SIG-M5 treated with dmso at 0.1 percent for 504 hours (cell line): Measurements from ENCODE around the gene OR1J1.

Experiments used
- DNase-seq: peaks from one replicate; lab custom pipeline; 2025; ENCODE audit not compliant: unreplicated experiment; lab: John Stamatoyannopoulos, UW

The OR1J1 gene

DNA sequence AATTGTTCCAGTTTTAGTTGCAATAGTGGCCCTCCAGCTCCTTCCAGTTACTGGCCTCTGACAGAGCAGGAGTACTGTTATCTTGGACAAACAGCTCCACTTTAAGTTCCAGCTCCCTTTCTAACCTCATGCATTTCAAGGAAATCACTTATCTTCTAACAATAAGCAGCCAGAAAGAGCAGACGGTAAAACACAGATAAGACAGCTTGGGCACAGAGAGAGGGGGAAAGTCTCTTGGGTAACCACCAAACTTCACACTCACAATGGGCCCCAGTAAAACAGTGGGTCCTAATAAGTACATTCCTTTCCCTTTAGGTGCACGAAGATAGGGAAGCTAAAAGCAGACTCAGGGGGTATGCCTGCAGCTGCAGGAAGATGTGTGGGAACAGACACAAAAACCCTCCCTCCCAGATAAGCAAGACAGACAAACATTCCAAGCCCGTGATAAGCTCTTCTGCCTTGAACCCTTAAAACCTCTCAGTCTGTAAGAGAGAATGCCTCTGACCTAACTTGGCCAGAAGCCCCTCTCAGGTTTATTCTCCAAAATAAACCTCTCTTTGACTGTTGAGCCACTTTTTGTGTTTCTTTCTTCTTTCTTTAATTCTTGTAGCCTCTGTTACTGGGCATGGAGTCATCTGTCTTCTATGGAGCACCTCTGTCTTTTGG lies 30.8 kb downstream of the OR1J1 start:
- DNase-seq = no peak

DNA sequence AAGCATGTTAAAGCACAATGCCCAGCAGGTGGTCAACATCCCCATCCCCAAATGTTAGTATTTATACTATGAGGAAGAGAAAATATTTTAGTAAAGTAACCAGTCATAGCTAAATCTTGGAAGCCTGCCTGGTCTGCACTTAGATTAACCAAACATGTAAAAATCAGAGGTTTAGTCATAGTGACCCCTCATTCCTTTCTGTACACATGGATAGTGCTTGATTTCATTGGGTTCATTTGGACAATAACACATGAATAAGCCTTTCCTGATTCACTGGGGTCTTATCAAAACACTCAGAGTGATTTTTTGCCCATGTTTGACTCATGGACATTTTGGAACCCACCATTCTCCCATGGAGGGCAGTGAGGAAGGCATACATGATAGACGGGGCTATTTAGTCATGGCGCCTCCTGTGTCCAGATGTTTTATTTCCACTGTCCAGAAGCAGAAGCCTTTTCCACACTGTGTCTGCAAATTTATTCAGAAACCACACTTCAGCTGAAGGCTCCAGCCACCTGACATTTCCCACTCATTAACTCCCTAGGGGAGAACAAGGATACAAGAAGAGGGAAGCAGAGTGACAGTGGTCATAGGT lies 32.5 kb downstream of the OR1J1 start:
- no peak for DNase-seq

DNA sequence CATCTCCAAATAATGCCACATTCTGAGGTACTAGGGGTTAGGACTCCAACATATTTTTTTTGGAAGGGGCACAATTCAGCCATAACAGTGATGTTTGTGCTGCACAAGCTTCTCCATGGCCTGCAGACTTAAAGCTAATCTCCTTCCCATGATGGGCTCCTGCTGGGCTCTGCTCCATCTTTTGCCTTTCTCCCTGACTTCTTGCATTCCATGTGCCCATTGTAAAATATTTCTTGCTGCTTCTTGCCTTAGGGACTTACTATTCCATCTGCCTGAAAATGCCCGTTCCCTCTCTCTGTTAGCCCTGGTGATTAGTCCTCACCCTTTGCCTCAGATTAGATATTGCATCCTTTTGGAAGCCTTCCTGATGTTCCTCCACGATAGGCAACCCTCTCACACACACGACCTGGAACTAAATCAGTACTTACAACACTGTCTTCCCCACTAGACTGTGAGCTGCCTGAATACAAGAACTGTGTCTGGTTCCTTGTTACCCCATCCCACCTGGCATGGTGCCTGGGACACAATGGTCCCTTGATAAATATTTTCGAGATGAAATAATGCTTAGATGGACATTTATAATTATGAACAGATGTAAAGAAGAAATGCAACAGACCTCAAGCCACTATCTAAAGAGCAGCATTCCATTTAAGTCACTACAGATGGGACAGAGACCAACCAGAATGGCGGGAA lies 33.5 kb downstream of the OR1J1 start:
- DNase-seq = no peak

DNA sequence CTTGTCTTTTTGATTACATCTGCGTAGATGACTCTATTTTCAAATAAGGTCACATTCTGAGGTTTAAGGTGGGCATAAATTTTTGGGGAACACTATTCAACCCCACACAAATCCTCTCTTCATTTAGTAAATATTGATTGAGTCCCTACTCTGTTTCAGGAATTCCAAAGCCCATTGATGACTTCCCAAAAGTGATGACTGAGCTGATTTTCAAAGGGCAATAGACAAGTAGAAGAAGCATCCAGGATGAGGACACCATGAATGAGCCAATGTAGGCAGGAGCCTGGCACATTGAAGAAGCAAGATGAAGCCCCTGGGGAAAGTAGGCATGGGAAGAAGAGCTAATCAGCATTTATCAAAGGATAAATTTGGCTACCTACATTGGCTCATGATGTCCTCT lies 35.2 kb downstream of the OR1J1 start:
- no peak for DNase-seq
